GM21447 (cell line): Measurements from ENCODE around the gene ELF1.
A peak's percentile ranks its signal among the peaks of the same experiment; 100 is the strongest.

Source experiments
- ATAC-seq: cut with Tn5 transposase; IDR thresholded peaks from one replicate; pipeline ENCODE4 v1.9.1; 2021; ENCODE audit not compliant: unreplicated experiment

Gene ELF1

DNA sequence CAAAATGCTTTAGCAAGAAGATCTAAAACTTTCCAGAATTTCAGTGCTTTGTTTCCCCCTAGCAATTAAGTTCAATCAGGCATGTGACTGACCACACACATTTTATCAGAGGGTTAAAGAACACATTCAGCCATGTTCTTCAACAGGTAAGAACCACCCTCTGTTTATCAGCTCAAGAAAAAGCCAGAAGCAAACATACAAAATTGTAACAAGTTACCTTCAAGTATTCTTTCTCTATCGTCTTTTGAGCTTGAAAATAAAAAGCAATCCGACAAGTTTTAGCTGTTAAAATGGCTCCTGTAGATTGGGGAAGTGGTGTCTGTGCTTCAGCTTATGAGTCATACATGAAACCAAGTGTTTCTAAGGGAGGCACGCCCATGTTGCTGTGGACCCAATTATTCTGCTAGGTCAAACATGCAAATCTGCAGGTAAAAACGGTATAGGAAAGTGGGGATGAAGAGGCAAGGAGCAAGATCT is at the start of gene ELF1:
Gene ELF1 (minus strand): TSS at position 306 of the 477 bp plus-strand sequence. CDS start 37,262 bp downstream, outside the sequence.
- peak; percentile 89 for ATAC-seq

DNA sequence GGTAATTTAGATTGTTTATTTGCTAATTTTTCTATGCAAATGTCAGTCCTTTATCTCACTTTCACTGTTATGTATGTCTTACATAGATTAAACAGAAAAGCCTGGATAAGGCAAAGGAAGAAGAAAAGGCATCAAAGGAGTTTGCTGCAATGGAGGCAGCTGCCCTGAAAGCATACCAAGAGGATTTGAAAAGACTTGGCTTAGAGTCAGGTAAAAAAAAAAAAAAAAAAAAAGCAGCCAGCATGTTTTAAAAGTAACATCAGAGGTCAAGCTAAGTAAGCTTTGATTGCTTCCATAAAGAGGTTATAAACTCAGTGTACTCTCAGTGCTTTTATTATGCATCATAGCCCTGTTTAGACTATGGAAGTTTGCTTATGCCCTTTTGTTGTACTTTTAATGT is 46.0 kb upstream of the ELF1 start:
- no peak for ATAC-seq

DNA sequence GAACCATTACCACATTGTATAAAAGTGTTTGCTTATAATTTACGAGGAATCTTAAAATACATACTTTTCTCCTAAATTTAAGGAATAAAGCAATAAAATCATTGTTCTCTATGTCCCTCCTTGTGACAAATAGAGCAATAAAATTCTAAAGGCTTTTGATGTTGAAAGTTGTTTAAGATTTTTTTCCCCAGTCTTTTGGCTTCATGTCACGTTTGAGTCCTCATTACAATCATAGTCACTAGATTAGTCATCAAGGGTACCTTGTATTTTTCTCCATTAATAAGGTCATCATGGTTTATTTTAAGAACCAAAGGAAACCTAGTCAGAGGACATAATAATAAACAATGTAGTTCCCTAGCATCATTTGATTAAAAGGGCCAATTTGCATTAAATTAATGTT is 45.4 kb upstream of the ELF1 start:
- no peak for ATAC-seq

DNA sequence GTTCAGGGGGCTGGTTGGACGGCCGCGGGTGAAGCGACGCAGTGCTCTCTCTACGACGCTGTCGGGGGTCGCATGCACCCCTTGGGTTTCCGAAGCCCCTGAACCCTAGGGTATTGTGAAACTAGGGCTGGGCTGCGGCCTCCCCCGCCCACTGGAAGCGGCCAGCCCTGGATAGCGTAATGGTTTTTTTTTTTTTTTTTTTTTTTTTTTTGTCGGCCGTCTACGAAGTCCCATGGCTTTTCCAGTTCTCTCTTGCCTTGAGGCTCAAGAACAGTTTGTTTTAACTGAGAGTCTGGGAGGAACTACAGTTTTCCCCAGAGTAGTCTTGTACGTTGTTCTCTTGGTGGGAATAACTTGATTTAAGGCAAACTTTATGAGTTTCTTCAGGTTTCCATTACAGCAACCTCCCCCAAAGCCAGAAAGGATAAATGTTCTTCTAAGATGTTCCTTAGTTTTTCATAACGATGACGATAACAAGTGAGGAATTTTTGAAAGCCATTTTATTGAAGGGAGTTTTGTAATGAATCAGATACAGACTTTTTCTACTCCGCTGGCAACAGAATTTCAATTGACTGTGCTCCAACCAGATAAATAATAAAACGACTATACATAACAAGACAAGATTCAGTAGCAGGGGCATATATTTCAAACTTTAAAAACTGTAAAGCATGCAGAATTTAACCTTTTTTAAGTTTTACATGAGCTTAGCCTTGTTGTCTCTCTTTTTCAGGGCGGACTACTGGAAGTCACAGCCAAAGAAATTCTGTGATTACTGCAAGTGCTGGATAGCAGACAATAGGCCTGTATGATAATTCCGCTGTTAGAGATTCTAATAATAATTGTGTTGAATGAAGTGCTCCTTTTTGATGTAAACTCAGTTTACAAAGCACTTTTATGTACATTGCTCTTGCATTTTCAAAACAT is 43.1 kb upstream of the ELF1 start:
- ATAC-seq, result peak; percentile 26

DNA sequence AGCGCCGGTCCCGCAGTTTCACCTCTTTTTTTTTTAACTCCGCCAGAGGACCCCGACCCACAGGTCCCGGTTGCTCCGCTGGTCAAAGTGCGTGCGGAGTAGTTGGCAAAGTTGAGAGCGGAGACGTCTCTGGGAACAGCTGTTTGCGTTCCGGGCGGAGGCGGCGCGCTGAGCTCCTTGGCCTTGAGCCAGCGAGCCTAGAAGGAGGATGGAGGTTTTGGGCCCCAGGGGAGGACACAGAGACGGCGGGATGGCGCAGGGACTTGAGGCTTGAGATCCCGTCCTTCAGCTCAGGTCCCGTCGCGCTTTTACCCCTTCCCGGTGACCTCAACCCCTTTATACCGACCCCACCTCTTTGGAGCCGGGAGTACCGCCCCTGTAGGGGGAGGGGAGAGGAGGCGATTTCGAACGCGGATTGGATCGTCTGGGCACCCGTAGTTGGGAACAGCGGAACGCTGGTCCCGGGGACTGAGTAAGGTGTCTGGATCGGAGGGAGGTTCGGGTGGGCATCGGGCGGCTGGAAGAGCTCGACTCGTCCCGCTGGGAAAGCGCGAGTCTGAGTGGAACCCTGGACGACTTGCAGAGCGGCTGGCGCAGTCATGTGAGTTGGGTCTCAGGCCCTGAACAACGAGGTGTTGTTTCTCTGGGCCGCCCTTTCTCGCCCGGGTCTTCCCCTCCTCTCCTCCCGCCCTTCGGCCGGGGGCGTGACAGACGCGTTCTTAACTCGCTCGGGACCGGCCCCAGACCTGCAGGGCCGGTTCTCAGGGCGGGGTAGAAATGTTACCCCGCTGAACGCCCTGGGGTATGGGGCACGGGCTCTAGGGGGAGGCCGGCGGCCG is 42.2 kb upstream of the ELF1 start, which contains the start of gene WBP4:
Gene WBP4 (plus strand): TSS at position 435 of the 839 bp plus-strand sequence. CDS start 165 bp downstream, at position 600.
- peak; percentile 65 for ATAC-seq

DNA sequence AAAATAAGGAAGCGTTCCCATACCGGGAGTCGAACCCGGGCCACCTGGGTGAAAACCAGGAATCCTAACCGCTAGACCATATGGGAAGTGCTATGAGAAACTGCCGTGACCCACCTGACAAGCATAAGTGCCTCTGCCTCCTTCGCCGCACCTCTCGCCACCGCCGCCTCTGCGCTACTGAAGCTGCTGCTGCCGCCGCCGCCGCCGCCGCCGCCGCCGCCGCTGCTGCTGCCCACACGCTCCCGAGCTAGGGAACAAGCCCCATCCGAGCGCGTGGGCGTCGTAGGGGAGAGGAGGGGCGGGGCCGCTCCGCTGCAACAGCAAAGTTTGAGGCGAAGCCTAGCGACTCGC is 41.6 kb upstream of the ELF1 start:
- ATAC-seq, result peak; percentile 33

DNA sequence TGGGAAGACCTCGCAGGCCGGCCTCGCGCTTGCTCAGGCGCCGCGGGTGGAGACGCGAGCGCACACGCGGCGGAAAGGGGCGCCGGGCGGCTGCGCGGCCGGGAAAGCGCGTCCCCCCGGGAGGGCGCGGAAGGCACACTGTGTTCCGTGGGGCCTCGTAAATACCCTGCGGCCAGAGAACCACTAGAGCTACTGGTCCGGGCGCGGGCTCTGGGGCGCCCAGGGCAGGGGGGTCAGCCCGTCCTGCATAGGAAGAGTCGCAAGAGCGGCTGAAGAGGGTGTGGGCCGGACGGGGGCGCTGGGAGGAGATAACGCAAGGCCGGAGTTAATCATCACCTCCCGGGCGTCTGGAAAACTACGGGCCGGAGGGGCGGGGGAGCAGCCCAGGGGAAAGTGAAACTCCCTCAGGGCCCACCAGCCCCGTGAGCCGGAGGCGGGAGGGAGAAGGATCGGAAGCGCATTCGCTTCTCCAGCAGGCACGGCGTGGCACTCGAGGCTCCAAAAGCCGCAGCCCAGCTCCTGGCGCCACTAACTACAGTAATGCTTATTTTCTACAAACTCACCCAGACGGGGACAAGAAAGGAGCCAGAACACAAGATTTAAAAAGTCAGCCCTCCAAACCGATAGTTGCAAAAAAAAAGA is 41.1 kb upstream of the ELF1 start:
- peak; percentile 43 for ATAC-seq

DNA sequence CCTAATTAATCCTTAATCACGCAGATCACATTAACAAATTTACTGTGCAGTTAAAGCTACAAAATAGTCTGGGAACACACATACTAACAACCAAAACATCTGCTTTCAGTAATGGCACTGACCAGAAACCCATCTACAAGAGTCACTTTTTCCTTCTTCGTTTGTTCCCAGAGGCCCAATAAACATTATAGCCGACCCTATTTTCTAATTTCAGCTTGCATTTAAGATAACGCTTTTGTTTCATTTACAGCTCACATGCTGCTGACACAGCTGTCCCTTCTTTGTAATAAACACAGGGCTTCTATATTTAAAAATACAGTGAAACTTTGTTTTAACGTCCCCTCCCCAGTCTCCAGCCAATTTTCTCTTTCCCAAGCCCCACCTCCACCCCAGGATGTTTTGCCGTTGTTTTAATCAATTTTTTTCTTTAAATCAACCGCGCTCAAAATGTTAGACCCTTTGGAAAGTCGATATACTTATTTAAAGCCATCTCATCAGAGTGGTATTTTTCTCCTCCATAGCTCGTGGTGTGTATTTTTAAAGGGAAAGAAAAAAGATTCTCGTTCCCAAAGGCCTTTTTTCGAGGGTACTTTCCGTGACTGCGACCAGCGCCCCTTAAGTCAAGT is 40.5 kb upstream of the ELF1 start:
- ATAC-seq, result no peak

DNA sequence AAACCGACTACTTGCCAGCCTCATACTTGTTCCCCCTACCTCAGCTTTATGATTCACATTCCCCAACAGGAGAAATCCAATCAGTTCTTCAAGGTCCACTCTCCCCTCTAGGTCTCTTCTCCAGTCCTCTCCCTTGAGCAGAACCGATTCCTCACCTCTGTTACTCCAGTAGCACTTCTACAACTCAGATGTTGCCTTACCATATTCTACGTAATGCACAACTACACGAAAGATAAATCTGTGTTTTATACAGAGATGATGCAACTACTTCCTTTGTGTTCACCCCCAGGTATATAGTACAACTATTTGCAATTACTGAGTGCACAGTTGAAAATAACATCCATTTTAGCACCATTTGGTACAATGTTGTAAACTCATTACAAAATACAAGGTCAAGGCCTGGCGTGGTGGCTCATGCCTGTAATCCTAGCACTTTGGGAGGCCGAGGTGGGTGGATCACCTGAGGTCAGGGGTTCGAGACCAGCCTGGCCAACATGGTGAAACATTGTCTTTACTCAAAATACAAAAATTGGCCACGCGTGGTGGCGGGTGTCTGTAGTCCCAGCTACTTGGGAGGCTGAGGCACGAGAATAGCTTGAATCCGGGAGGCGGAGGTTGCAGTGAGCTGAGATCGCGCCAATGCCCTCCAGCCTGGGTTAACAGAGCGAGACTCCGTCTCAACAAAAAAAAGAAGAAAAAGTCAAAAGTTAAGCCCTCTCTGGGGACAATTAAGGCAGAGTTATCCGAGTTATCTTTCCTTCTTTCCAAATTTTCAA is 39.4 kb upstream of the ELF1 start:
- no peak for ATAC-seq

DNA sequence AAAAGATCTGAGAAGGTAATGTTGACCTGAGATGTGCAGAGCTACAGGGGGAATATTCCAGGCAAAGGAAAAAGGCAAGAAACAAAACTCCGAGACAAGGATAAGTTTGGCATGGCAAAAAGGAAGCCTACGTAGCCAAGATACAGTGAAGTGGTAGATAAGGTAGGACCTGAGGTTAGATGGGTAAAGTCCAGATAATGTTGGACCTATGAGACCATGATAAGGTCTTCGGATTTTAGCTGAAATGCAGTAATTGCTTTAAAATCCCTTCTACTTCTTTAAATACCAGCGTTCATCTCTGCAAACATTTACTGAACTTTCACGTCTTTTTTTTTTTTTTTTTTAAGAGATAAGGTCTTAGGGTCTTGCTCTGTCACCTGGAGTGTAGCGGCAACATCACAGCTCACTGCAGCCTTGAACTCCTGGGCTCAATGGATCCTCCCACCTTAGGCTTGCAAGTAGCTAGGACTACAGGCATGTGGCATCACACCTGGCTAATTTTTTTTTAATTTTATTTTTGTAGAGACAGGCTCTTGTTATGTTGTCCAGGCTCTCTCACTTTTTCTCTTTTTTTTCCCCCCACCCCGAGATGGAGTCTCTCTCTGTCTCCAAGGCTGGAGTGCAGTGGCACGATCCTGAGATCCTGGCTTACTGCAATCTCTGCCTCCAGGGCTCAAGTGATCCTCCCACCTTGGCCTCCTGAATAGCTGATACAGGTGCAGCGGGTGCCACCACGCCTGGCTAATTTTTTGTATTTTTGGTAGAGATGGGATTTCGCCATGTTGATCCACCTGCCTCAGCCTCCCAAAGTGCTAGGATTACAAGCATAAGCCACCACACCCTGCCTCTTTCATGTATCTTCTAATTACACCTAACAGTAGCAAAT is 38.0 kb upstream of the ELF1 start:
- ATAC-seq, result no peak

DNA sequence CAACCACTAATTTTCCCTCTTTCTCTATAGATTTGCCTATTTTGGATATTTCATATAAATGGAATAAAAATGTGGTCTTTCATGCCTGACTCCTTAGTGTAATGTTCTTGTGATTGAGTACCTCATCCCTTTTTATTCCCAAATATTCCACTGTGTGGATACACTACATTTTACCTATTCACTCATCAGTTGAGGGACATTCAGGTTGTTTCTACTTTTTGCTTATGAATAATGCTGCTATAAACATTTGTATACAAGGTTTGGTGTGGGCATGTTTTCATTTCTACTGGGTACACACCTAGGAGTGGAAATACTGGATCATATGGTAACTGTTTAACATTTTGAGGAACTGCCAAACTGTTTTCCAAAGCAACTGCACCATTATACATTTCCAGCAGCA is 37.1 kb upstream of the ELF1 start:
- no peak for ATAC-seq

DNA sequence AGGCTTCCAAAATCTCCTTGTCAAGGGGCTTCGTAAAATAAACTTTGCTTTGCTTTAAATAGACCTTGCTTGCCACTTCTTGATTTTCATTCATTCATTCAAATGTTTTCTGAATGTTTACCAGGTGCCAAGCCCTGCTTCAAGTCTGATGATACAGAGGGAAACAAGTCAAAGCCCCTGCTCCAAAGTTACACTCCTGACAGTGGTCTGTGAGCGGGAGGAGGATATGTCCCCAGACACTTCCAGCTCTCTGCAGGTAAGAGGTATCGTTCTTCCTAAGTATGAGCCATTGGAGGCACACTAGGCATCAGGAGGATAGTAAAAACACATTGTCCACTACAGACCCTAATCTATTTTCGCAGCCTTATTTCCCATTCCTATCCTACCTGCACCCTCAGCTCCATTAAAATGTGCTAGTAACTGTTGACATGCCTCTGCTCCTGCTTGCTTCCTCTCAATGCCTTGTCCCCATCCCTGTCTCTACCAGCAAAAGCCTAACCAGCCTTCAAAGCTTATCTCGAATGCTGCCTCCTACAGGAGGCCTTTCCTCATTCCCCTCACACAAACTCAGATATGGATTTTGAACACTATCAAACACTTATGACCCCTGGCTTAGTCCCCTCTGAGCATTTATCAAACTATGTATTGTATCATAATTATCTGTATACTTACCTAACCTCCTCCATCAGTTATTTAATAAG is 36.0 kb upstream of the ELF1 start:
- ATAC-seq, result no peak

DNA sequence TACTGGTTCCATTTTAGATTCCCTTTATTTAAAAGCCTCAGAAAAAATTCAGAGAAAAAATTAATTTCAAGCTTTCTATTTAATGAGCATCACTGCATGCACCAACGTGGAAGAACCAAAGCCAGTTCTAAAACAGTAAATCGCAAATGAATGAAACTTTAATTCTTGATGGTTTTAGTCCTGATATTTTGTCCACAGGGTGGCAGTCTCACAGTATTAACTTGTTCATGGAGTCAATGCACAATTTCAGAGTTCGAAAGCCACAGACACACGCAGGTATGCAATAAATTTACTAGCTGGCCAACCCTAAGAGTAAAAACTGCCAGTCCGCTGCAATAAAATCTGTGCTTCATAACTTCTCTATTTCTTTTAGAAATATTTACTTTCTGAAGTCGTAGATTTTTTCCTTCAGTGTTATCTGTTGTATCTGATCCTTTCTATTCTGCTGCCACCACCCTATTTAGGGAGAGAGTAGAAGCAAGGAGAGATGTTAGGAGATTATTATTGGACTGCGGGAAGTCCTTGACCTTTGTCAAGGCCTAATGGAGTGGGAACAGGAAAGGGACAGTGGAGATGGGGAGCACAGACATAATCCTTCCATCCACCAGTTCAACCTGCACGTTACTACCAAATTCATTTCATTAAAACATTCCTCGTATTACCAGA is 35.2 kb upstream of the ELF1 start:
- no peak for ATAC-seq

DNA sequence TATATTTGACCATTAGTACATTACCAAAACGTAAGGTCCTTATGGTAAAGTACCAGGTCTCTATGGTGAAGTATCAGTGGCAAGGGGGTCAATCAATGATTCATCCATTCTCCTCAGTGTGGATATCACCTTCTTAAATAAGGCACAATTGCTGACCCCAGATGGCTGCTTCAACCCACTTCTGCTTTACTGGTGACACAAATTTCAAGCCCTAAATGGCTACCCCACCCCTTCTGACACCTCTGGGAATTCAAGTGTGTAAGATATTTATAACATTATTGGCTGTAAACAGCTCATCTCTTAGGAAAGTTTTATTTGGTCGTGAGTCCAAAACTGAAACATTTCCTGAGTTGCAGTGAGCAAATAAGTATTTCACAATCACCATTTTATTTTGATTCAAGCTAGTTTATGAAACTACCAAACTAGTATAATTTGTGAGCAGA is 34.3 kb upstream of the ELF1 start:
- peak; percentile 78 for ATAC-seq

DNA sequence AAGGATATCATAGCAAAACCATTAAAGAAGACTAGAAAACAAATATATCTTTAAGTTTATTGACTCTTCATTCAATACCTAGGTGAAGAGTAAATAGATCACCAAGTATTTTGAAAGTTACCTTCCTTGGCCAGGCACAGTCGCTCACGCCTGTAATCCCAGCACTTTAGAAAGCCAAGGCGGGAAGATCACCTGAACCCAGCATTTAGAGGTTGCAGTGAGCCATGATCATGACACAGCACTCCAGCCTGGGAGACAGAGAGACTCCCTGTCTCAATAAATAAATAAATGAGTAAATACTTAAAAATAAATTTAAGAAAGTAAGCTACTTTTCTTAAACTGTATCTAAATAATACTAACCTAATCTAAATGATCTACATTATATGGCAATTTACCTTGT is 33.3 kb upstream of the ELF1 start:
- ATAC-seq, result no peak

DNA sequence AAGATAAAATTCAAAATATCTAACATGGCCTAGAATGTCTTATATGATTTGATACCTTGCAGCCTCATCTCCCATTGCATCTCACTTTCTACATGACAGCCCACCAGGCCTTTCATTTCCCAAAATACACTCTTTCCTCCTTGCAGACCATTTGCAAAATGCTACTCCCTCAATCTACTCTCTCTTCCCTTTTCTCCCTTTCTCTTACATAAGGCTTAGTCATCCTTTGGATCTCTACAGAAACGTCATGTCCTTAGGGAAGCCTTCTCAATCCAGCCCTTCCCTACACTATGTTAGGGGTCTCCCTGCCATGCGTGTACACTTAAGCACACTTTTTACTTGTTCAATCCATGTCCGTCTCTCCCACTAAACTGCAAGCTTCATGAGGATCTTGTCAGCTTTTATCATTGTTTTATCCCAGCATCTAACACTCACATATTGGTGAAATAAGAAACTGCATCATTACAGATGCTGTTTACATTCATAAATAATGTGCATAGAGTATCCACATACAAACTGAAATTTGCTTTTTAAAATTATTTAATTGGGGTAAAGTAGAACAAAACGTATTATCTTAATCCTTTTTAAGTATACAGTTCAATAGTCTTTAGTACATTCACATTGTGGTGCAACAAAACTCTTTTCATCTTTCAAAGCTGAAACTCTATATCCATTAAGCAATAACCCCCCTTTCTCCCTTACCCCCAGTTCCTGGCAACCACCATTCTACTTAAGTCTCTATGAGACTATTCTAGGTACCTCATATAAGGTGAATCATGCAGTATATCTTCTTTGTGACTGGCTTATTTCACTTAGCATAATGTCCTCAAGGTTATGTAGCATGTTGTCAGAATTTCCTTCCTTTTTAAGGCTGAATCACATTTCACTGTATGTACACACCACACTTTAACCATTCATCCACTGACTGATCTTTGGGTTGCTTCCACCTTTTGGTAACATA is 30.6 kb upstream of the ELF1 start:
- no peak for ATAC-seq

DNA sequence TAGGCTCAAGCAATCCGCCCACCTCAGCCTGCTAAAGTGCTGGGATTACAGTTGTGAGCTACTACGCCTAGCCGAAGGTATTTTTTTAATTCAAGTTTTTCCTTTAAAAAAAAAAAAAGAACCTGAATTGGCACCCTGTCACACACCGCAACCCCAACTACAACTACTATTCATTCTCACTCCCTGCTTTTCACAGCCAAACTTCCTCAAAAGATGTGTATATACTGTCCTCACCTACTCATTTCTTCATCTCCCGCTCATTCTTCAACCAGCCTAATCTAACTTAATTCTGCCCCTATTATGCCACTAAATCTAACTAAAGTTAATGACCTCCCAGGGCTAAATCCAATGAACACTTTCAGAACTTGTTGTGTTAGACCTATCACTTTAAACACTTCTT is 29.5 kb upstream of the ELF1 start:
- ATAC-seq, result no peak
